NOMO-1 treated with dmso at 0.1 percent for 144 hours (cell line): ENCODE measurements around the gene CA5A.
A peak's percentile ranks its signal among the peaks of the same experiment; 100 is the strongest.
"Not testable (repeated sequence)": the region's sequence is repeated elsewhere in the genome, so short reads cannot be mapped to it uniquely, and the experiment has no call there.

Experiments
- DNase-seq: peaks from one replicate; lab custom pipeline; 2025; ENCODE audit not compliant: unreplicated experiment; lab: John Stamatoyannopoulos, UW

Gene CA5A

DNA sequence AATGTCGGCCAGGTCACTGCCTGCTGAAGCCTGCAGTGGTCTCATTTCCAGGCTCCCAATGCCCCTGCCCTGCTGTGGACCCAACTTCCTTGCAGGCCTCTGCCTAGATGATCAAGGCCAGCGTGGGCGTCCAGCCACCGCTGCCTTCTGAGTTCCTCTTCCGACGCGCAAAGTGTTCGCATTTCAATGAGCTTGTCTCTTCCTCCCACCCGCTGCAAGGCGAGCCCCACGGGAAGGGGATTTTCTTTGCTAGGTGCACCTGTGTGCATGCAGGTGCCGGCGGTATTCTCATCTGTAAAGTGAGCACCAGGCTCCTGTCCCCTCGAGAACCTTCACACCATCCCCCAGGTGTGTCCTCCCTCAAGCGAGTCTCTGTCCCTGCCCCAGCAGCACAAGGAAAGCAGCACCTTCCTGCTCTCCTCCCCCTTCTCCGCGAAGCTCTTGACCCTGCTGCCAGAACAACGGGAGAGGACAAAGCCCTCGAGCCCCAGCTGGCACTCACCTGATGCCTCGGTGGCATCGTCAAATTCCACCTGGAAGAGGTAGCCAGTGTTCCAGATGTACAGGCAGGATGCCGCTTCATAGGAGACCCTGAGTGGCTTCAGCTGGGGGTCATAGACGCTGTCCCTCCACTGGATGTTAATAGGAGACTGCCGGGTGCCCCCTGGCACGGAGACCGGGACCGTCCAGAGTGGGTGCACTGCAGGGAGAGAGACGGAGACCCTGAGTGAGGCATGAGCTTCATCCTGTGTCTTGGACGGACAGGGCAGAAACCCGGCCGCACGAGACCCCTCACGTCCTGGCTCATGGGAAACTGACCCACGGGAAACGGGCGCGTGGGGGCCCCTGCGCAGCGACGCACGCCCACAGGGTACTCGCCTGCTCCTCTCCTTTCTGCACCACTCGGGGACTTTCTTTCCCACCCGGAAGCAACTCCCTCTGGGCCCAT lies 9.8 kb downstream of the CA5A start:
- DNase-seq: no peak

- DNase-seq: no peak
These were observed 11.3 kb downstream of the CA5A start for GRCh38 chr16:87924811-87925670.

DNA sequence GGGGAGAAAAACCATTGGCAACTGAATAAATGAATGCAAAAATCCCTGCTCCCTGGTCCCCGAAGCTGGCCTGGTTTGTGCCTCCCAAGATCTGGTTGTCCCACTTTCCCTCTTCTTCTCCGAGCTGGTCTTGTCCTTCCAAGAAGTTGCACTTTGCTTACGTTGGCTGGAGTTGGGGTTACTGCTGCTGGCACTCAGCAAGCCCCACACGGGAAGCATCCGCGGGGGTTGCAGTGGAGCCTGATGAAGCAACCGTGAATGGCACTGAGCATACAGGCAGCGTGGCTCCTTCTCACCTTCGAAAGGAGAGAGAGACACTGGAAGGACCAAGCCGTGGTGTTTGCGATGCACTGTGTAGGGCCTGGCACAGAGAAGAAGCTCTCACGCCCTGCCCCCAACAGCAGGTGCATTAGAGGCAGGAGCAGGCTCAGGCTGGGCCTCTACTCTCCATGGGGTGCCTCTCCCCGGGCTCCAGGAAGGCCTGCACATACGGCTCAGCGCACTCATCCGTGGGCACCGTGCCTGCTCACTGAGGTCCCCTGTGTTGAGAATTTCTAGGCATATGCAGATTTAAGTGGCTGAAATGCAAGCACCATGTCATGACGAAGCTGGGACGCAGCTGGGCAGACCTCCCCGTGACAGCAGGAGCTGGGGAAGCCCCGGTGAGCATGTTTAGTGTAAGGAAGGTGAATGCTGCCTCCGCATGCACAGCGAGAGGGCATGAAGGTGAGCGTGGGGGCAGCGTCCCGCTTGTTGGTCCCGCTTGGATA lies 12.1 kb downstream of the CA5A start:
- DNase-seq: no peak

- no peak for DNase-seq
These were observed 14.0 kb downstream of the CA5A start for GRCh38 chr16:87922250-87922871.

GRCh38 chr16:87921236-87921773 lies 15.0 kb downstream of the CA5A start:
- DNase-seq: no peak

- no peak for DNase-seq
These were observed 16.7 kb downstream of the CA5A start for GRCh38 chr16:87919681-87919994.

DNA sequence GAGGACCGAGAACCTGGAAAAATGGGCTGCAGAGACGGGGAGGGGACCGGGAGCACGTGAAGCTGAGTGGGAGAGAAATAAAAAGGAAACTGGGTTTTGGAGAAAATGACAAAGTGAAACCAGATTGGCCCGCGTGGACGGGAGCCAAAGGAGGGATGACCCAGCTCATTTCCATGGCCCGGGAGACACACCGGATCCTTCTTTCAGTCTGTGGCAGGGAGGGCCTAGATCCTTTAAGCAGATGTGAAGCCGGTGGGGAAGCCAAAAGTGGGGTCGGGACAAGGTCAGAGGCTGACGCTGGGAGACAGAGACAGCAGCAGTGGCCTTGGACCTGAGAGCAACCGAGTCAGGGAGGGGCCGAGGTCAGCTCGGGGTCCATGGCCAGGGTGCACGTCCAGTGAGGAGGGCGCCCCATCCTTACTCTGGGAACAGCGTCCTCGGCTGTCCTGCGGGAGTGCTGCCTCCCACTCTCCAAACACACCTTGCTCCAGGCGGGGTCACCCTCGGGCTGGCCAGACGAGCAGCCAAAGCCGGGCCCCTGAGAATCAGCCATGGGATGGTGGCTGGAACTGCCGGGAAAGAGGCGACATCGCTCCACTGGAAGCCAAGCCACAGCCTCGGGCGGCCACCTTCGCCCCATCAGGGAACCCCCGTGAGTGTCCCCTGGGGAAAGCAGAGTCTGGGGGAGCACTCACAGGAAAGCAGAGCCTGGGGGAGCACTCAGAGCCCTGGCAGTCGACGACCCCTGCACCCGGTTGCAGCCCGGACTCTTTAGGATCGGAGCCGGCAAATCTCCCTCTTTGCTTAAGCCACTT lies 17.3 kb downstream of the CA5A start:
- no peak for DNase-seq

DNA sequence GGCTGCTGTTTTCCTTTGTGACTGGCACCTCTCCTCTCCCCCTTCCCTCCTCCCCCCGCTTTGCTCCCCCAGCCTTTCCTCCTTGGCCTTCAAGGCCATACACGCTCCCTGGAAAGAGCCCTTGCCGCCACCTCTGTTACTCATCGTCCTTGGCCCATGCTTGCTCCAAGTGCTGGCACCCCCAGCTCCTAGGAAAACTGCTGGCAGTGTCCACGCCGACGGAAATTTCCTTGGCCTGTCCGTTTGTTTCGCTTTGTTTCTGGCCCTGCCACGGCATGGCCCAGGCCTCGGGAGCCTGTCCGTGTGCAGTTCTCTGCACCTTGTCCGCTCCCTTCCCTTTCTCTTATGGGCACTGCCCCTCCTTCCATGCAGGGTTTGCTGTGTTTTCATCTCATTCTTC lies 18.0 kb downstream of the CA5A start:
- DNase-seq: no peak

DNA sequence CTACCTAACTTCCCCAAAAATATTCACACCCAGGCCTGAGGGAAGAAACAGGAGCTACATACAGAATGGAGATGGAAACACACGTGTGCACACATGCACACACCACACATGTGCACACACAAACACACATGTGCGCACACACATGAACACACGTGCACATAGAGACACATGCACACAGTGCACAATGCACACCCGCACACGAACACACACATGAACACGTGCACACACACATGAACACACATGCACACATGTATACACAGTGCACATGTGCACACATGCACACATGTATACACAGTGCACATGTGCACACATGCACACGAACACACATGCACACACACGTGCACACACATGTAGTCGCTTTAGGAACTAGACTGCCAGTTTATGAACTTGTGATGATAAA lies 18.8 kb downstream of the CA5A start:
- DNase-seq: no peak

DNA sequence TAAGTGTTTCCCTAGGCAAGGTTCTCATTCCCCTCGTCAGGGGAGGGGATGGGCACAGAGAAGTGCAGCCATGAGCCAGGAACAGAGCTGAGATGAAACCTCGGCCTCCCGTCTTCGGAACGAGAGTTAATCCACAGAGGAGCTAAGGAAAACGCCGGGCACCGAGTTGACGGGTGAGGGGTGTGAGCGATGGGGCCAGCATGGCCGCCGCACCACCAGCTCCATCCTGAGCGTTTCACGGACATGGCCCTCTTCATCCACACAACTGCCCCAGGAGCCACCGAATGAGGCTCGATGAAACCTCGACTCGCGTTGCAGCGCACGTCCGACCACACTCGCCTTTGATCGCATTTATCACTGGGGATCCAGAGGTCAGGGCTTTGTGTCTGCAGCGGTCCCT lies 21.5 kb downstream of the CA5A start:
- DNase-seq: no peak

DNA sequence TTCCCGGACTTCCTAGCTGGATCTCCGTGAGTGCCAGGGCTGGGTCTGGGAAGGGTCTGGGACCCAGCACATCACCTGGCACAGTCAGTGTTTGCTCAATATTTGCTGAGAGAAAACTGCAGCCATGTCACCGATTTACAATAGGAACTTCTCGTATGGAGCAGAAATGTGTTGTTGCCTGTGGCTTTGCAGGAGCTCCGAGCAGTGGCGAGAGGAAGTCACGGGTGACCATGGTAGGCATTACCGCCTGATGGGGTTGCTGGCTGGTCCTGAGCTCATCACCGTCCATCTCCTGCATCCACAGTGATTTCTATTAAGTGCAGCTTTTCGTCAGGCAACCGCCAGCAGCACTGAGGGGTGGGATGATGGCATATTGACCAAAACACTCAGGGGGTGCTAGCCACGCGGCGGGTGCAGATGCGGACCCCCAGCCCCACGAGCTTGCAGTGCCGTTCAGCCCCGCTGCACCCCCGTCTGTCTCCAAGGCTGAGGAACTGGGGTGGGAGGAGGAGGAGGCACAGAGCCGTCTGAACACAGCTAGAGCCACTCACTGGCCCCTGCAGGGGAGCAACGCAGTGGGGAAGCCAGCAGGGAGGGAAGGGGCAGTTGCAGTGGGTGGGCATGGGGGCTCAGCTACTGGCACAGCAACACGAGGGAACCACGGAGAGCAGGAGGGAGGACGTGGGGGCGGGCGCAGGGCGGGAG lies 22.2 kb downstream of the CA5A start:
- not testable (repeated sequence) for DNase-seq

DNA sequence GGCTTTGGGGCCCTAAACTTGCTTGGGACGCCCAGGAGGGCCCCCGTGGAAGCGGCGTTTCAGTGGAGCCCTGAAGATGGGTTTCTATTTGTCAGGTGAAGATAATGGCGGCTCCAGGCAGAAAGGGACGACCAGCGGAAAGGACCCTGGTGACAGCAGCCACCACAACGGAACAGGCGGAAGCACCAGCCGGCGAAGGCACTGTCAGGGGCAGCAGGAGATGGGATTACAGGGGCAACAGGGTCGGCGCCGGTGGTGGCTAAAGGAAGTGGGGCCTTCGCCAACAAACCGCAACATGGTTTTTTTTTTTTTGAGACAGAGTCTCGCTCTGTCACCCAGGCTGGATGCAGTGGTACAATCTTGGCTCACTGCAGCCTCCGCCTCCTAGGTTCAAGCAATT lies 23.6 kb downstream of the CA5A start:
- not testable (repeated sequence) for DNase-seq

- DNase-seq: not testable (repeated sequence)
These were observed 25.1 kb downstream of the CA5A start for GRCh38 chr16:87911106-87911763.

GRCh38 chr16:87909203-87909935 lies 27.0 kb downstream of the CA5A start:
- peak; percentile 36 for DNase-seq

DNA sequence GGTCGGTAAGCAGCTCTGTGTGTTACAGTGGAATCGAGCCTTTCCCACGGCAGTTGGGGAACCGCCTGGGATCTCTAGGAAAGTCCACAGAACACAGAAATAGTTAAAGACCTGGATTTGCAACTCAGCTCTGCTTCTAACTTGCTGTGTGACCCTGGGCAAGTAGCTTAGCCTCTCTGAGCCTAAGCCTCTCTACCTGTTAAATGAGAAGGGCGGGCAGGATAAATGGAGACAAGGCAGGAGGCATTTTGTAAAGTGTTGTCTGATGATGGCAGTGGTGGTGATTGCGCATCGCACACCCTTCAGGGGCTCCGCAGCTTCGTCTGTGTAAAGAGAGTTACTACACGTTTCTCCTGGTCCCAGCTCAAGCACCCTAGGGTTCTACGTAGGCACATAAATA lies 28.2 kb downstream of the CA5A start:
- not testable (repeated sequence) for DNase-seq

GRCh38 chr16:87905521-87905920 lies 30.8 kb downstream of the CA5A start:
- not testable (repeated sequence) for DNase-seq

GRCh38 chr16:87904963-87905362 lies 31.4 kb downstream of the CA5A start:
- not testable (repeated sequence) for DNase-seq

GRCh38 chr16:87900489-87900888 lies 35.8 kb downstream of the CA5A start:
- DNase-seq: not testable (repeated sequence)
